AG09309 (cell line): Measurements from ENCODE around the gene PCDH9.
"Not testable (repeated sequence)": the region's sequence is repeated elsewhere in the genome, so short reads cannot be mapped to it uniquely, and the experiment has no call there.

Experiments used
- DNase-seq: peaks from one replicate; pipeline ENCODE4 v3.0.0-alpha.2; 2010; ENCODE audit warnings: low read depth
- H3K4me3 ChIP-seq: 2 replicates; pipeline ENCODE4 v1.5.1; 2011; ENCODE audit warnings: mild to moderate bottlenecking, low read depth, low read length, moderate library complexity; ENCODE audit not compliant: control insufficient read depth
- CTCF ChIP-seq: IDR thresholded peaks from 2 replicates; pipeline ENCODE4 v1.5.1; 2011; ENCODE audit warnings: mild to moderate bottlenecking, low read depth, low read length, inconsistent platforms; ENCODE audit not compliant: insufficient read depth, control insufficient read depth; ENCODE audit errors: missing control alignments

PCDH9 gene

GRCh38 chr13:66266761-66267160 is 963.4 kb downstream of the PCDH9 start:
- no peak overlapping the region for H3K4me3 ChIP-seq
- DNase-seq: no peak
- TF ChIP-seq CTCF: no peak

- TF ChIP-seq CTCF: no peak
- no peak for DNase-seq
- no peak overlapping the region for H3K4me3 ChIP-seq
These were observed 963.8 kb downstream of the PCDH9 start for GRCh38 chr13:66266348-66266747.

GRCh38 chr13:66265371-66265770 is 964.8 kb downstream of the PCDH9 start:
- H3K4me3 ChIP-seq: no peak overlapping the region
- no peak for TF ChIP-seq CTCF
- DNase-seq: no peak

GRCh38 chr13:66264971-66265370 is 965.2 kb downstream of the PCDH9 start:
- no peak for DNase-seq
- H3K4me3 ChIP-seq: no peak overlapping the region
- no peak for TF ChIP-seq CTCF

GRCh38 chr13:66262330-66262729 is 967.8 kb downstream of the PCDH9 start:
- H3K4me3 ChIP-seq: no peak overlapping the region
- TF ChIP-seq CTCF: no peak
- no peak for DNase-seq

- DNase-seq, H3K4me3 ChIP-seq: not testable (repeated sequence)
These were observed 970.7 kb downstream of the PCDH9 start for GRCh38 chr13:66259426-66259825.
